Left lung (tissue), 10 donors: ENCODE measurements around the gene TMEM132E. TPM values are rescaled to one million over a fixed set of nuclear protein-coding genes. Genes with fewer than 3 reads are reported as not detected.

Experiments
- ATAC-seq: fragments of 200-7000 bp; cut with Tn5 transposase; one replicate; pipeline ENCODE4 v1.9.1; 2020; ENCODE audit warnings: moderate library complexity
- DNase-seq, 4 donors: peaks; one replicate each; pipeline ENCODE4 v3.0.0-alpha.2; 2013 to 2020
- H3K27ac ChIP-seq, 2 donors: fragments of 200-600 bp; sonication (generic) in 1 of 2; one replicate each; pipeline versions ENCODE4 v1.5.0 to v1.8.0; 2020 to 2021
- H3K27me3 ChIP-seq, 2 donors: fragments of 200-600 bp; sonication (generic) in 1 of 2; one replicate each; pipeline versions ENCODE4 v1.5.0 to v1.8.0; 2020 to 2021
- H3K36me3 ChIP-seq, 2 donors: fragments of 200-600 bp; sonication (generic) in 1 of 2; one replicate each; pipeline versions ENCODE4 v1.5.0 to v1.8.0; 2020 to 2021
- H3K4me1 ChIP-seq, 2 donors: fragments of 200-600 bp; one replicate each; pipeline ENCODE4 v1.8.0; 2021
- H3K4me3 ChIP-seq, 2 donors: fragments of 200-600 bp; sonication (generic) in 1 of 2; one replicate each; pipeline versions ENCODE4 v1.5.0 to v1.8.0; 2020 to 2021; ENCODE audit warnings: mild to moderate bottlenecking in 1 of 2
- H3K9me3 ChIP-seq, 2 donors: fragments of 200-600 bp; sonication (generic) in 1 of 2; one replicate each; pipeline versions ENCODE4 v1.5.0 to v1.8.0; 2020 to 2021
- CTCF ChIP-seq, 2 donors: fragments of 200-600 bp; sonication (generic) in 1 of 2; IDR thresholded peaks; one replicate each; pipeline versions ENCODE4 v1.5.0 to v1.8.0; 2021; ENCODE audit warnings: antibody characterized with exemption in 2 of 2
- intact Hi-C, 2 donors: fragments of 100-400 bp; cut with DNase I; formaldehyde crosslinking; loops; one replicate each; pipeline versions ENCODE4 v1.11.2 to v1.14.2; 2022
- polyA plus RNA-seq, 6 donors: library from polyadenylated mRNA; unstranded; fragments of 120-200 nt; gene quantifications; one replicate each; pipeline ENCODE4 v1.2.1, GENCODE V29; 2013; ENCODE audit not compliant: insufficient read length in 6 of 6
- total RNA-seq, 2 donors: library from RNA; stranded (reverse); fragmentation: NEBNext Ultra II Directional; extraction: Animal tissue kit (Norgen Biotek cat#: 25700); gene quantifications; one replicate each; pipeline ENCODE4 v1.2.1, GENCODE V29; 2021
- donor health status: DM: no; HTN: yes; CAD: no.
- donor health status: DM: no; HTN: no; CAD: no.

TMEM132E gene
- total and polyA plus RNA-seq, 8 donors = 0.08 to 0.32 (median 0.14) TPM

- H3K4me3 ChIP-seq = no peak overlapping the region
- no peak for ATAC-seq
- no peak for DNase-seq
- no peak overlapping the region for H3K27ac ChIP-seq
- no peaks in the 10 kb centered on the region for H3K4me1 ChIP-seq
- peaks cover 0 to 36% of the 10 kb centered on the region in 2 donors for H3K27me3 ChIP-seq
- TF ChIP-seq CTCF (IDR thresholded peaks at IDR 0.05) = no peak
- H3K36me3 ChIP-seq = no peaks in the 10 kb centered on the region
- no peaks in the 10 kb centered on the region for H3K9me3 ChIP-seq
- intact Hi-C loops = no loop called here
Measured at GRCh38 chr17:34670618-34671017, 91.2 kb downstream of the TMEM132E start.

DNA sequence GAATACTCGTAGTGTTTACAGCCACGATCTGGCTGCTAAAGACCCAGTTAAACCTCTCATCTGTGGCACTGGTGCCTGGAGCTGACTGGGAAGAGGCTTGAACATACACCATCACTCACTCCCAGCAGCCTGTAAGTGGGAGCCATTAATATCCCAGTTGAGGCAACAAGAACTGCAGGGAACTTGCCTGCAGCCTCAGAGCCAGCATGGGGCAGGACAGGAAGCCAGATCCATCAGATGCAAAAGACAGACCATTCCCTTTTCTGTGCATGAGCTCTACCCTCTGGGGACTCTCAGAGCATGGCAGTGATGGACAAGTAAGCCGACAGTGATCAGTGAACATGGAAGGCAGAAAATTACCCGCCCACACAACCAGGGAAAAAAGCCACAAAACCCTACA, 91.8 kb downstream of the TMEM132E start:
- TF ChIP-seq CTCF (IDR thresholded peaks at IDR 0.05) = no peak
- DNase-seq = no peak
- Histone ChIP-seq H3K4me3 (no peak overlapping the region), H3K36me3 (no peaks in the 10 kb centered on the region), H3K27me3 (peaks cover 0 to 31% of the 10 kb centered on the region in 2 donors), H3K9me3 (no peaks in the 10 kb centered on the region), H3K27ac (no peak overlapping the region), H3K4me1 (no peaks in the 10 kb centered on the region)
- intact Hi-C loops = no loop called here
- ATAC-seq = no peak

- H3K9me3 ChIP-seq = no peaks in the 10 kb centered on the region
- H3K36me3 ChIP-seq = no peaks in the 10 kb centered on the region
- H3K4me1 ChIP-seq = no peaks in the 10 kb centered on the region
- no peak for ATAC-seq
- no peak overlapping the region for H3K27ac ChIP-seq
- DNase-seq = no peak
- intact Hi-C loops = no loop called here
- H3K4me3 ChIP-seq = no peak overlapping the region
- peaks cover 0 to 20% of the 10 kb centered on the region in 2 donors for H3K27me3 ChIP-seq
- no peak for TF ChIP-seq CTCF (IDR thresholded peaks at IDR 0.05)
Measured at GRCh38 chr17:34672176-34672785, 92.9 kb downstream of the TMEM132E start.

DNA sequence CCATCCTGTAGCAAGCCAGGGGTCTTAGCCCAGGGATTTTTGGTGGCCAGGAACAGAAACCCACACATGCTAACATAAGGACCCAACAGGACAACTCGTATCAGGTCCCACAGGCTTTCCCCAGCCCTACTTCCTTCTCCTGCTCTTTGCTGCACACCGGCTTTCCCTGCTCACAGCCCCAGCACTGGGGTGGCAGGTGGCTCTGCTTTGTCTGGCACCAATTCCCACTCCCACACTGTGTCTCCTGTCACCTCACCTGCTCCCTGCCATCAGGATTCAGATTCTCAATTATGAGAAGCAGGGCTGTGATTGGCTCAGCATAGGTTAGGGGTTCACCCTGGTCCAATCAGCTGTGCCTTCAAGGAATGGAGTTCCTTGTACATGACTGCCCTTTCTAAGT, 94.1 kb downstream of the TMEM132E start:
- DNase-seq (no peak), ATAC-seq (no peak)
- Histone ChIP-seq H3K4me3 (no peak overlapping the region), H3K36me3 (no peaks in the 10 kb centered on the region), H3K9me3 (no peaks in the 10 kb centered on the region), H3K27me3 (peaks cover 0 to 9% of the 10 kb centered on the region in 2 donors), H3K4me1 (no peaks in the 10 kb centered on the region), H3K27ac (no peak overlapping the region)
- no peak for TF ChIP-seq CTCF (IDR thresholded peaks at IDR 0.05)
- intact Hi-C loops = no loop called here

- ATAC-seq (no peak), DNase-seq (no peak)
- no peak for TF ChIP-seq CTCF (IDR thresholded peaks at IDR 0.05)
- no peak overlapping the region for H3K4me3 ChIP-seq
- intact Hi-C loops = no loop called here
- no peaks in the 10 kb centered on the region for H3K4me1 ChIP-seq
- no peaks in the 10 kb centered on the region for H3K36me3 ChIP-seq
- H3K27me3 ChIP-seq = peaks cover 0 to 2% of the 10 kb centered on the region in 2 donors
- no peaks in the 10 kb centered on the region for H3K9me3 ChIP-seq
- no peak overlapping the region for H3K27ac ChIP-seq
Measured at GRCh38 chr17:34673995-34674890, 94.9 kb downstream of the TMEM132E start.
